Fibroblast of lung (primary cell): Measurements from ENCODE around the gene FRMD6. TPM values are rescaled to one million over a fixed set of nuclear protein-coding genes. Genes with fewer than 3 reads are reported as not detected.

Experiments used
- DNase-seq, 2 donors: peaks; one replicate each; pipeline versions ENCODE4 v3.0.0 to v3.0.0-alpha.2; 2010; ENCODE audit warnings: low read depth in 2 of 2
- H2AFZ ChIP-seq: 2 replicates; pipeline ENCODE4 v1.5.1; 2012; ENCODE audit warnings: low read length, control low read depth, inconsistent platforms
- H3K27ac ChIP-seq: 2 replicates; pipeline ENCODE4 v1.5.1; 2011; ENCODE audit warnings: low read length, control low read depth; ENCODE audit not compliant: insufficient read depth
- H3K27me3 ChIP-seq: 2 replicates; pipeline ENCODE4 v1.5.1; 2011; ENCODE audit warnings: mild to moderate bottlenecking, low read length; ENCODE audit not compliant: control insufficient read depth, insufficient read depth
- H3K36me3 ChIP-seq: 2 replicates; pipeline ENCODE4 v1.5.1; 2011; ENCODE audit warnings: low read length; ENCODE audit not compliant: control insufficient read depth, insufficient read depth
- H3K4me1 ChIP-seq: 2 replicates; pipeline ENCODE4 v1.5.1; 2011; ENCODE audit warnings: low read length; ENCODE audit not compliant: control insufficient read depth, insufficient read depth; ENCODE audit errors: extremely low read depth
- H3K4me2 ChIP-seq: 2 replicates; pipeline ENCODE4 v1.5.1; 2011; ENCODE audit warnings: low read length, control low read depth; ENCODE audit not compliant: insufficient read depth; ENCODE audit errors: extremely low read depth
- H3K4me3 ChIP-seq, 4 experiments: fragments of 200-600 bp in 1 of 4; sonication (generic) in 1 of 4; replicated peaks in 1 of 4; 2 replicates each; pipeline ENCODE4 v1.5.1; 2011 to 2016; ENCODE audit warnings: low read length in 4 of 4, low read depth in 3 of 4, mild to moderate bottlenecking in 3 of 4, control low read depth in 2 of 4, inconsistent platforms in 1 of 4, mixed read lengths in 1 of 4; ENCODE audit not compliant: insufficient read depth in 1 of 4; ENCODE audit errors: control extremely low read depth in 1 of 4
- H3K79me2 ChIP-seq: 2 replicates; pipeline ENCODE4 v1.5.1; 2012; ENCODE audit warnings: mild to moderate bottlenecking, low read length, inconsistent platforms; ENCODE audit not compliant: control insufficient read depth, insufficient read depth
- H3K9ac ChIP-seq: 2 replicates; pipeline ENCODE4 v1.5.1; 2011; ENCODE audit warnings: mild to moderate bottlenecking, low read length, control low read depth; ENCODE audit not compliant: insufficient read depth
- H3K9me3 ChIP-seq: 2 replicates; pipeline ENCODE4 v1.5.1; 2012; ENCODE audit warnings: low read depth, low read length; ENCODE audit not compliant: control insufficient read depth, insufficient read depth
- H4K20me1 ChIP-seq: 2 replicates; pipeline ENCODE4 v1.5.1; 2011; ENCODE audit warnings: low read length; ENCODE audit not compliant: control insufficient read depth, insufficient read depth; ENCODE audit errors: extremely low read depth
- EZH2 ChIP-seq: IDR thresholded peaks from 2 replicates; pipeline ENCODE4 v1.5.1; 2012; ENCODE audit warnings: low read length, control low read depth, mild to moderate bottlenecking; ENCODE audit errors: missing control alignments
- polyA plus RNA-seq, 2 donors: library from polyadenylated mRNA; depleted of rRNA in 1 of 2; stranded (reverse) in 1 of 2; unstranded in 1 of 2; fragments of >200 nt; gene quantifications; 2 replicates each; pipeline ENCODE4 v1.2.1, GENCODE V29; 2011 to 2012; ENCODE audit warnings: missing spikeins in 1 of 2
- total RNA-seq: library from RNA; depleted of rRNA; stranded (reverse); fragments of >200 nt; gene quantifications from 2 replicates; pipeline ENCODE4 v1.2.1, GENCODE V29; 2014
- TF ChIP-seq, protein P1 (sequence below), 2 donors: IDR thresholded peaks in 1 of 2; conservative IDR thresholded peaks in 1 of 2; 1 replicate in 1 of 2; 2 replicates in 1 of 2; pipeline ENCODE4 v1.5.1; 2011 to 2012; ENCODE audit warnings: low read length in 2 of 2, control low read depth in 1 of 2, inconsistent platforms in 1 of 2, low read depth in 1 of 2, mild to moderate bottlenecking in 1 of 2

Gene FRMD6
- total and polyA plus RNA-seq, 2 donors (not counting 1 experiment from before 2014, with no cell fraction given), result 200 to 222 TPM

DNA sequence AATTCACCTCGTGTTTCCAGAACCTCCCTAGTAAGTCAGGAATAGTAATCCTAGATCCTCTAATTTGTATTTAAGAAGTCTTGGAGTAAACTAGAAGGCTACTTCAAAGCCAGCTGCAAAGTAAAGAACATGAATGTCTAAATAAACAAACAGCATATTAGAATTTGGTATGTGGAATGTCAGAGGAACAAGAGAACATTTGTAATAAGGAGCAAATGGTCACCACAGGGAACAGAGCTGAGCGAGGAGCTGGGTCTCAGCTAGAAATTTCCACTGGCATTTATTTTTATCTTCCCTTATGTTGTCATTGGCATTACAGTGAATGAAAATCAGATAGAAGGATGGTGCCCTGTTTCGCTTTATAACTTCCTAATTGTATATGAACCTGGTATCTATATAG lies 50.2 kb downstream of the FRMD6 start:
- TF ChIP-seq EZH2, result no peak
- TF ChIP-seq, protein P1, sequence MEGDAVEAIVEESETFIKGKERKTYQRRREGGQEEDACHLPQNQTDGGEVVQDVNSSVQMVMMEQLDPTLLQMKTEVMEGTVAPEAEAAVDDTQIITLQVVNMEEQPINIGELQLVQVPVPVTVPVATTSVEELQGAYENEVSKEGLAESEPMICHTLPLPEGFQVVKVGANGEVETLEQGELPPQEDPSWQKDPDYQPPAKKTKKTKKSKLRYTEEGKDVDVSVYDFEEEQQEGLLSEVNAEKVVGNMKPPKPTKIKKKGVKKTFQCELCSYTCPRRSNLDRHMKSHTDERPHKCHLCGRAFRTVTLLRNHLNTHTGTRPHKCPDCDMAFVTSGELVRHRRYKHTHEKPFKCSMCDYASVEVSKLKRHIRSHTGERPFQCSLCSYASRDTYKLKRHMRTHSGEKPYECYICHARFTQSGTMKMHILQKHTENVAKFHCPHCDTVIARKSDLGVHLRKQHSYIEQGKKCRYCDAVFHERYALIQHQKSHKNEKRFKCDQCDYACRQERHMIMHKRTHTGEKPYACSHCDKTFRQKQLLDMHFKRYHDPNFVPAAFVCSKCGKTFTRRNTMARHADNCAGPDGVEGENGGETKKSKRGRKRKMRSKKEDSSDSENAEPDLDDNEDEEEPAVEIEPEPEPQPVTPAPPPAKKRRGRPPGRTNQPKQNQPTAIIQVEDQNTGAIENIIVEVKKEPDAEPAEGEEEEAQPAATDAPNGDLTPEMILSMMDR (conservative IDR thresholded peaks at IDR 0.05 in 1 of 2, IDR thresholded peaks at IDR 0.05 in 1 of 2; ENCODE audit: low read depth in 1 of 2, low read length in 2 of 2), result no peak
- Histone ChIP-seq H3K36me3 (peaks cover 24% of the 10 kb centered on the region), H3K9me3 (no peaks in the 10 kb centered on the region), H3K4me1 (no peaks in the 10 kb centered on the region), H3K27ac (no peak overlapping the region), H3K79me2 (peaks cover 57% of the 10 kb centered on the region), H2AFZ (no peak overlapping the region), H4K20me1 (no peaks in the 10 kb centered on the region), H3K9ac (no peak overlapping the region), H3K4me3 (no peak overlapping the region), H3K4me2 (no peak overlapping the region), H3K27me3 (no peaks in the 10 kb centered on the region)
- DNase-seq, result peak; percentile 38 to 47

DNA sequence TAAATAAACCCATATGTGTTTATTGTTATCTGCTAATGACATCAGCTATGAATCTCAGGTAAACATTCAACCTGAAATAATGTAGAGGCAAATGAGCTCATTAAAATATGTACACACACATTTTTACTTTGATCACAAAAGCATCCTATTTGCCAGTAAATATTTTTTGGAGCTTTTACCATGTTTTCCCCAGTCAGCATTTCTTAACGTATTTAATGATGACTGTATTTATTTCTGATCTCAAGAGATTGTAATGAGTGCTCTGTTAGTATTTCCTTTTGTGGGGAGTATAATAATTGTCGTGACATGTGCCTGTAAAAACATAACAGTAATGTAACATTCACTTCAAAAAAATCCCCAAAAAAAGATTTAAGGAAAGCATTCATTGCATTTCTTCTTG lies 52.1 kb downstream of the FRMD6 start:
- TF ChIP-seq, protein P1 (conservative IDR thresholded peaks at IDR 0.05 in 1 of 2, IDR thresholded peaks at IDR 0.05 in 1 of 2; ENCODE audit: low read depth in 1 of 2, low read length in 2 of 2), result no peak
- no peak for TF ChIP-seq EZH2
- peaks cover 49% of the 10 kb centered on the region for H3K79me2 ChIP-seq
- no peak for DNase-seq
- H3K4me3 ChIP-seq, result no peak overlapping the region
- peaks cover 26% of the 10 kb centered on the region for H3K36me3 ChIP-seq
- no peaks in the 10 kb centered on the region for H4K20me1 ChIP-seq
- no peaks in the 10 kb centered on the region for H3K27me3 ChIP-seq
- no peak overlapping the region for H3K9ac ChIP-seq
- H3K4me2 ChIP-seq, result no peak overlapping the region
- no peak overlapping the region for H2AFZ ChIP-seq
- no peaks in the 10 kb centered on the region for H3K4me1 ChIP-seq
- H3K9me3 ChIP-seq, result no peaks in the 10 kb centered on the region
- no peak overlapping the region for H3K27ac ChIP-seq

DNA sequence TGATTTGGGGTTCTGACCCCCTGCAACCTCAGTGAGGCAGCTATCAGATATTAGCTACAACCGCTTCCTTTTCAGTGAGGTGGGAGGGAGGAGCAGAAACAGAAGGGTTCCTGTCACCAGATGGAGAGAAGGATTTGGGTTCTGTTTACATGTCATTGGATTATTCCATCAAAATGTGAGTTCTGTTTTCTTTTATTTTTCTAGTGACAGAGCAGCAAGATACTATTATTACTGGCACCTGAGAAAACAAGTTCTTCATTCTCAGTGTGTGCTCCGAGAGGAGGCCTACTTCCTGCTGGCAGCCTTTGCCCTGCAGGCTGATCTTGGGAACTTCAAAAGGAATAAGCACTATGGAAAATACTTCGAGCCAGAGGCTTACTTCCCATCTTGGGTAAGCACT lies 52.8 kb downstream of the FRMD6 start:
- peaks cover 50% of the 10 kb centered on the region for H3K79me2 ChIP-seq
- no peak for DNase-seq
- no peak overlapping the region for H3K4me2 ChIP-seq
- H3K36me3 ChIP-seq, result peaks cover 31% of the 10 kb centered on the region
- no peaks in the 10 kb centered on the region for H3K4me1 ChIP-seq
- no peak overlapping the region for H3K27ac ChIP-seq
- TF ChIP-seq, protein P1 (conservative IDR thresholded peaks at IDR 0.05 in 1 of 2, IDR thresholded peaks at IDR 0.05 in 1 of 2; ENCODE audit: low read depth in 1 of 2, low read length in 2 of 2), result no peak
- H4K20me1 ChIP-seq, result no peaks in the 10 kb centered on the region
- no peak overlapping the region for H2AFZ ChIP-seq
- no peak overlapping the region for H3K9ac ChIP-seq
- H3K9me3 ChIP-seq, result no peaks in the 10 kb centered on the region
- H3K27me3 ChIP-seq, result no peaks in the 10 kb centered on the region
- H3K4me3 ChIP-seq, result no peak overlapping the region
